ENCODE results near the gene KCTD13. TPM values are rescaled to one million over a fixed set of nuclear protein-coding genes. Genes with fewer than 3 reads are reported as not detected.

Gene KCTD13
- total RNA-seq, 1 experiment from 2014 or later, result 18.3 TPM

GRCh38 chr16:29975134-29975538 lies 49.1 kb upstream of the KCTD13 start:
- H3K4me3 Mint-ChIP-seq, result peak overlapping the region; percentile 95 to 96
- H3K23me2 ChIP-seq (ENCODE audit: insufficient read length, low read depth, low read length, poor library complexity, severe bottlenecking), result peaks cover 14% of the 10 kb centered on the region
- peak overlapping the region; percentile 49 for H3K9ac ChIP-seq (ENCODE audit: extremely low read depth, insufficient read length, low read length)
- H3K18ac ChIP-seq (ENCODE audit: insufficient read length, low read depth, low read length), result no peak overlapping the region
- H3K9me3 Mint-ChIP-seq, result peaks cover 14 to 16% of the 10 kb centered on the region in 2 experiments
- peaks cover 16% of the 10 kb centered on the region for H3K27me3 Mint-ChIP-seq (ENCODE audit: low read depth)
- H2AFZ ChIP-seq (ENCODE audit: low read length), result no peak overlapping the region
- H3K56ac ChIP-seq (ENCODE audit: insufficient read length, low read depth, low read length), result no peak overlapping the region
- TF ChIP-seq CTCF (conservative IDR thresholded peaks at IDR 0.05), result no peak
- H3K14ac ChIP-seq (ENCODE audit: insufficient read depth, low read length), result no peak overlapping the region
- peaks cover 29% of the 10 kb centered on the region in 2 experiments for H3K4me1 Mint-ChIP-seq
- no peak overlapping the region for H4K5ac ChIP-seq (ENCODE audit: insufficient read length, low read depth, low read length)
- no peak overlapping the region for H2BK12ac ChIP-seq (ENCODE audit: insufficient read length, low read depth, low read length)
- no peak overlapping the region for H3K4ac ChIP-seq (ENCODE audit: low read depth, low read length)
- H3K79me1 ChIP-seq (ENCODE audit: insufficient read depth, low read depth, low read length, poor library complexity, severe bottlenecking), result peaks cover 7% of the 10 kb centered on the region
- DNase-seq, result no peak
- no CpG with 5 or more reads among the region's 5 CpGs for WGBS (ENCODE audit: extremely low coverage, insufficient read length, low lambda C conversion rate)
- H2BK120ac ChIP-seq (ENCODE audit: low read depth, low read length, poor library complexity, severe bottlenecking), result no peak overlapping the region
- H3T11ph ChIP-seq (ENCODE audit: low read length), result no peak overlapping the region
- no peak overlapping the region for H2AK5ac ChIP-seq (ENCODE audit: insufficient read length, low read length)
- peaks cover 3% of the 10 kb centered on the region; the same call in 1 of the 2 replicates for H3K4me1 ChIP-seq (ENCODE audit: insufficient read depth, low read length)
- H3K79me2 ChIP-seq (ENCODE audit: insufficient read depth, low read length), result peaks cover 5% of the 10 kb centered on the region; the same call in 1 of the 2 replicates
- peaks cover 37 to 50% (median 49%) of the 10 kb centered on the region in 3 experiments for H3K36me3 Mint-ChIP-seq (ENCODE audit: insufficient read depth in 1 of 3, low read depth in 3 of 3)
- no peak overlapping the region for H3K23ac ChIP-seq (ENCODE audit: insufficient read length, low read depth, low read length)
- no peak overlapping the region for H3K27ac ChIP-seq (ENCODE audit: insufficient read length, low read depth, low read length)
- no peaks in the 10 kb centered on the region for H4K20me1 ChIP-seq (ENCODE audit: control insufficient read depth, insufficient read depth, insufficient read length)
- peak overlapping the region; percentile 84 for H3K4me2 ChIP-seq (ENCODE audit: insufficient read depth, insufficient read length, low read length)
- no peak overlapping the region for H2BK20ac ChIP-seq (ENCODE audit: low read depth, low read length, poor library complexity, severe bottlenecking)
- no peak overlapping the region for H4K91ac ChIP-seq (ENCODE audit: insufficient read length, low read depth, low read length)
- H2BK5ac ChIP-seq (ENCODE audit: insufficient read length, low read length), result no peak overlapping the region
- peaks cover 7% of the 10 kb centered on the region for H3K9me3 ChIP-seq (ENCODE audit: control insufficient read depth, low read depth, low read length)
- H3K27ac Mint-ChIP-seq, result no peak overlapping the region
- H2BK15ac ChIP-seq (ENCODE audit: low read depth, low read length), result no peak overlapping the region
- H4K8ac ChIP-seq (replicated peaks; ENCODE audit: insufficient read length, low read depth, low read length), result no peak overlapping the region
- peaks cover 3% of the 10 kb centered on the region; the same call in 1 of the 2 replicates for H3K27me3 ChIP-seq (ENCODE audit: insufficient read depth, low read length)

Measured in H9 (cell line).